Loucy (cell line): ENCODE measurements around the gene SPRED2.

Experiments used
- H2AFZ ChIP-seq: fragments of 200-600 bp; sonication (generic); 2 replicates; pipeline ENCODE4 v1.6.0; 2016; ENCODE audit warnings: antibody characterized with exemption, mild to moderate bottlenecking, low read length, moderate library complexity
- H3F3A ChIP-seq: fragments of 200-600 bp; 2 replicates; pipeline ENCODE4 v1.6.0; 2016; ENCODE audit warnings: antibody characterized with exemption, low read depth, mild to moderate bottlenecking
- H3K27me3 ChIP-seq: fragments of 200-600 bp; sonication (generic); 2 replicates; pipeline ENCODE4 v1.6.1; 2014; ENCODE audit warnings: low read length, mild to moderate bottlenecking; ENCODE audit not compliant: insufficient read depth, poor library complexity, severe bottlenecking
- H3K36me3 ChIP-seq: fragments of 200-600 bp; sonication (generic); 2 replicates; pipeline ENCODE4 v1.6.1; 2016; ENCODE audit warnings: low read length; ENCODE audit not compliant: insufficient read depth
- H3K4me1 ChIP-seq: fragments of 200-600 bp; sonication (generic); 2 replicates; pipeline ENCODE4 v1.5.1; 2014; ENCODE audit warnings: low read length, mild to moderate bottlenecking; ENCODE audit not compliant: insufficient read depth, poor library complexity, severe bottlenecking
- H3K4me2 ChIP-seq: fragments of 200-600 bp; sonication (generic); 2 replicates; pipeline ENCODE4 v1.6.0; 2014; ENCODE audit warnings: antibody characterized with exemption, low read length, low read depth, mild to moderate bottlenecking; ENCODE audit not compliant: poor library complexity, severe bottlenecking
- H3K4me3 ChIP-seq: fragments of 200-600 bp; sonication (generic); 2 replicates; pipeline ENCODE4 v1.5.1; 2014; ENCODE audit warnings: low read length, mild to moderate bottlenecking, mixed read lengths; ENCODE audit not compliant: poor library complexity, severe bottlenecking
- H3K79me2 ChIP-seq: fragments of 200-600 bp; sonication (generic); 2 replicates; pipeline ENCODE4 v1.6.1; 2014; ENCODE audit warnings: low read length; ENCODE audit not compliant: insufficient read depth
- H3K9ac ChIP-seq: fragments of 200-600 bp; sonication (generic); 2 replicates; pipeline ENCODE4 v1.6.0; 2014; ENCODE audit warnings: mild to moderate bottlenecking, low read depth, low read length, moderate library complexity; ENCODE audit not compliant: poor library complexity, severe bottlenecking
- H3K9me2 ChIP-seq: fragments of 200-600 bp; sonication (generic); replicated peaks from 2 replicates; pipeline ENCODE4 v1.6.1; 2016; ENCODE audit warnings: low read depth, low read length, mixed read lengths
- H3K9me3 ChIP-seq: fragments of 200-600 bp; sonication (generic); 2 replicates; pipeline ENCODE4 v1.6.1; 2014; ENCODE audit warnings: mild to moderate bottlenecking, antibody characterized with exemption, low read length, low read depth; ENCODE audit not compliant: insufficient read depth
- H4K20me1 ChIP-seq: fragments of 200-600 bp; sonication (generic); 2 replicates; pipeline ENCODE4 v1.6.0; 2014; ENCODE audit warnings: antibody characterized with exemption, low read length, mild to moderate bottlenecking; ENCODE audit not compliant: insufficient read depth, poor library complexity, severe bottlenecking
- EZH2phosphoT487 ChIP-seq: fragments of 200-600 bp; IDR thresholded peaks from 2 replicates; pipeline ENCODE4 v1.6.1; 2018; ENCODE audit warnings: antibody characterized with exemption, mild to moderate bottlenecking, moderate library complexity, borderline replicate concordance
- TF ChIP-seq, protein P1 (sequence below): fragments of 200-600 bp; sonication (generic); conservative IDR thresholded peaks from 2 replicates; pipeline ENCODE4 v1.5.1; 2014; ENCODE audit warnings: mild to moderate bottlenecking, antibody characterized with exemption, low read length

Gene SPRED2

DNA sequence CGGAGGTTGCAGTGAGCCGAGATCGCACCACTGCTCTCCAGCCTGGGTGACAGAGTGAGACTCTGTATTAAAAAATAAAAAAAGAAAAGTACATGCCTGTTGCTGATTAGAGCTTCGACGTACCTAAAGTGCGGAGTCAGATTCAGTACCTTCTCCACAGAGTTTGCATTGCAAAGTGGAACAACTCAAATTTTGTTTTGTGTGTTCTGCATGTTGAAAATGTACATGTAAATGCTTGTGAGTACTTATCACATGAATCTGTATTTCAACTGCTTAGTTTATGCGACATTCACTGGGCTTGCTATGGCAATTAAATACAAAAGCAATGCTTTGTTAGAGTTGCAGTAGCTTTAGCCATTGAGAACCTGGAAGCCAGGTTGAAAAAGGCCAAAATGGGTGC, 168.4 kb downstream of the SPRED2 start:
- Histone ChIP-seq H3F3A (no peaks in the 10 kb centered on the region), H3K4me1 (no peaks in the 10 kb centered on the region), H3K4me3 (no peak overlapping the region), H3K9me3 (no peaks in the 10 kb centered on the region), H3K36me3 (peaks cover 73% of the 10 kb centered on the region), H3K4me2 (no peak overlapping the region), H4K20me1 (peaks cover 26% of the 10 kb centered on the region), H3K9me2 (no peaks in the 10 kb centered on the region), H3K27me3 (no peaks in the 10 kb centered on the region), H2AFZ (no peak overlapping the region), H3K9ac (no peak overlapping the region), H3K79me2 (peaks cover 24% of the 10 kb centered on the region; the same call in 1 of the 2 replicates)
- TF ChIP-seq, protein P1, sequence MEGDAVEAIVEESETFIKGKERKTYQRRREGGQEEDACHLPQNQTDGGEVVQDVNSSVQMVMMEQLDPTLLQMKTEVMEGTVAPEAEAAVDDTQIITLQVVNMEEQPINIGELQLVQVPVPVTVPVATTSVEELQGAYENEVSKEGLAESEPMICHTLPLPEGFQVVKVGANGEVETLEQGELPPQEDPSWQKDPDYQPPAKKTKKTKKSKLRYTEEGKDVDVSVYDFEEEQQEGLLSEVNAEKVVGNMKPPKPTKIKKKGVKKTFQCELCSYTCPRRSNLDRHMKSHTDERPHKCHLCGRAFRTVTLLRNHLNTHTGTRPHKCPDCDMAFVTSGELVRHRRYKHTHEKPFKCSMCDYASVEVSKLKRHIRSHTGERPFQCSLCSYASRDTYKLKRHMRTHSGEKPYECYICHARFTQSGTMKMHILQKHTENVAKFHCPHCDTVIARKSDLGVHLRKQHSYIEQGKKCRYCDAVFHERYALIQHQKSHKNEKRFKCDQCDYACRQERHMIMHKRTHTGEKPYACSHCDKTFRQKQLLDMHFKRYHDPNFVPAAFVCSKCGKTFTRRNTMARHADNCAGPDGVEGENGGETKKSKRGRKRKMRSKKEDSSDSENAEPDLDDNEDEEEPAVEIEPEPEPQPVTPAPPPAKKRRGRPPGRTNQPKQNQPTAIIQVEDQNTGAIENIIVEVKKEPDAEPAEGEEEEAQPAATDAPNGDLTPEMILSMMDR = no peak
- no peak for TF ChIP-seq EZH2phosphoT487

DNA sequence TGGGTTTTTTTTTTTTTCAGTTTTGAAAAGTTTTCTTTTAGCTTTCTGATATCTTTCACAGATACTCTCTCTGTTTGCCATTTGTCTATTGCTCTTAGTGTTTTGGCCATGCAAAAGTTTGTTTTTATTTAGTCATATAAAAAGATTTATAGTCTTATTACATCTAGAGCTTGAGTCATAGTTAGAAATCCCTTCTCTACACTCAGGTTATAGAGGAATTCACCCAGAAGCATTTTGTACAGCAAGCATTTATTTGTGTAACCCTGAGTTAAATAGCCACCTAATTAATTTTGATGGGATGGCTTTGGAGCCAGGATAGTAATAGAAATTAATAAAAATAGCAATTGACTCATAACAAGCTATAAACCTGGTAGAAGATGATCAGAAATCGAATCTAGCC, 169.1 kb downstream of the SPRED2 start:
- no peaks in the 10 kb centered on the region for H3K9me3 ChIP-seq
- peaks cover 70% of the 10 kb centered on the region for H3K36me3 ChIP-seq
- H3K27me3 ChIP-seq = no peaks in the 10 kb centered on the region
- no peak overlapping the region for H3K4me2 ChIP-seq
- H3K9me2 ChIP-seq = no peaks in the 10 kb centered on the region
- H4K20me1 ChIP-seq = peaks cover 33% of the 10 kb centered on the region
- no peak overlapping the region for H3K4me3 ChIP-seq
- peaks cover 29% of the 10 kb centered on the region for H3K79me2 ChIP-seq
- TF ChIP-seq, protein P1 = no peak
- no peak for TF ChIP-seq EZH2phosphoT487
- H3F3A ChIP-seq = no peaks in the 10 kb centered on the region
- H2AFZ ChIP-seq = no peak overlapping the region
- H3K4me1 ChIP-seq = no peaks in the 10 kb centered on the region
- no peak overlapping the region for H3K9ac ChIP-seq

DNA sequence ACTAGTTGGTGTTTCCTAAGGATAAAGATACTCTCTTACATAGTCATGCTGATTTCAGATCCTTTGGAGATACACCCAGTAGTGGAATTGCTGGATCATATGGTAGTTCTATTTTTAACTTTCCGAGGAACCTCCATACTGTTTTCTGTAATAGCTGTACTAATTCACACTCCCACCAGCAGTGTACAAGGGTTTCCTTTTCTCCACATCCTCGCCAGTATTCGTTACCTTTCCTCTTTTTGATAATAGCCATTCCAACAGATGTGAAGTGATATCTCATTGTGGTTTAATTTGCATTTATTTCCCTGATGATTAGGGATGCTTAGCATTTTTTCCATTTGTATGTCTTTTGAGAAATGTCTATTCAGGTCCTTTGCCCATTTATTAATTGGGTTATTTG, 170.7 kb downstream of the SPRED2 start:
- Histone ChIP-seq H3K9me3 (no peaks in the 10 kb centered on the region), H3K4me1 (no peaks in the 10 kb centered on the region), H3K9me2 (no peaks in the 10 kb centered on the region), H3F3A (no peaks in the 10 kb centered on the region), H2AFZ (no peak overlapping the region), H3K4me2 (no peak overlapping the region), H3K36me3 (peaks cover 57% of the 10 kb centered on the region), H3K27me3 (no peaks in the 10 kb centered on the region), H3K4me3 (no peak overlapping the region), H3K9ac (no peak overlapping the region), H4K20me1 (peaks cover 33% of the 10 kb centered on the region), H3K79me2 (peaks cover 29% of the 10 kb centered on the region)
- no peak for TF ChIP-seq EZH2phosphoT487
- TF ChIP-seq, protein P1 = no peak
